GM10847 (cell line): ENCODE results near the gene TRABD.
A peak's percentile ranks its signal among the peaks of the same experiment; 100 is the strongest.

Experiments
- POLR2A ChIP-seq: IDR thresholded peaks from 2 replicates; pipeline ENCODE4 v1.6.1; 2011; ENCODE audit not compliant: insufficient read length; ENCODE audit errors: extremely low read depth

TRABD gene

DNA sequence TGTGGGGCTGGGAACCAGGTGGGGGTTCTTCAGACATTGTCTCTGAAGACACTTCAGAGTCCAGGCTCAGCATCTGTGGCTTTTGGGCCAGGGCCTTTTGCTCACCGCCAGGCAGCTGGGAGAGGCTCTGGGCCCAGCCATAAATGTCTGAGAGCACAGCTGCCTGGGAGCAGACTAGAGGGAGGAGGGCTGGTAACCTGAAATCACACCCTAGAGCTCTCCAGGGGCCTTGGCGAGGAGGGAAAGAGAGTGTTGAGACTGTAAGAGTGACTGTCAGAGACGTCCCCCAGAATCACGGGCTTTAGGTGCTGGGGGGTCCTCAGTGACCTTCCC lies 4.1 kb downstream of the TRABD start:
- no peak for TF ChIP-seq POLR2A

DNA sequence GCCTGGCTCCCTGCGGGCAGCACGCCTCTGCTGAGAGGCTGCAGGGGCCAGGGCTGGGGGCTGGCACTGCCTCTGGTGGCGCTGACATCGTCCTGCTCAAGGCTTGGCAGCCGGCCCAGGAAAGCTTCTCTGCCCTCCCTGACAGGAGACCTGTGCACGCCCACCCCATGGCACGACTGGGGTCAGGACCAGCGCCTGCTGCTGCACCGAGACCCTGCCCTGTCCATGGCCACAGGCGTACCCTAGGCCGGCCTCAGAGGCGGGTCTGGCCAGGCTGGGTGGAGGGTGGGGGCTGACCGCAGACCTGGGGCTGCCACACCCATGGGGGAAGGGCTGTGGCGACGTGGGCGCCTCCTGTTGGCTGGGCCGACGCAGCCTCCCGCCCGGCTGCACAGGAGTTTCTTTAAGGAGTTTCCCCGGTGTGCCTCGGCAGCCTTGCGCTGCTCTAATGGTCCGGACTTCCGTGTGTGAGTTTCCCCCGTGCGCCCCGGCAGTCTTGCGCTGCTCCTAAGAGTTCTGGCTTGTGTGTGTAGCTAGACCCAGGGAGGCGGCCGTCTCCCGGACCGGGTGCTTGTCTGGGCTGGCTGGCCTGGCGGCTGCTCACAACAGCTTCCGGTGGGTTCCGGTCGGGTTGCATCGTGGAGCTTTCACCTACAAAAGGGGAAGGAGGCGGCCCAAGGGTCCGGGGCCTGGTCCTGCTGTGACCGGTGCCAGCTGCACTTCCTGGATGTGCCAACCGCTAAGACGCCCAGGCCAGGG lies 4.6 kb downstream of the TRABD start:
- peak; percentile 70 for TF ChIP-seq POLR2A

GRCh38 chr22:50190941-50191741 lies 5.4 kb downstream of the TRABD start:
- no peak for TF ChIP-seq POLR2A

DNA sequence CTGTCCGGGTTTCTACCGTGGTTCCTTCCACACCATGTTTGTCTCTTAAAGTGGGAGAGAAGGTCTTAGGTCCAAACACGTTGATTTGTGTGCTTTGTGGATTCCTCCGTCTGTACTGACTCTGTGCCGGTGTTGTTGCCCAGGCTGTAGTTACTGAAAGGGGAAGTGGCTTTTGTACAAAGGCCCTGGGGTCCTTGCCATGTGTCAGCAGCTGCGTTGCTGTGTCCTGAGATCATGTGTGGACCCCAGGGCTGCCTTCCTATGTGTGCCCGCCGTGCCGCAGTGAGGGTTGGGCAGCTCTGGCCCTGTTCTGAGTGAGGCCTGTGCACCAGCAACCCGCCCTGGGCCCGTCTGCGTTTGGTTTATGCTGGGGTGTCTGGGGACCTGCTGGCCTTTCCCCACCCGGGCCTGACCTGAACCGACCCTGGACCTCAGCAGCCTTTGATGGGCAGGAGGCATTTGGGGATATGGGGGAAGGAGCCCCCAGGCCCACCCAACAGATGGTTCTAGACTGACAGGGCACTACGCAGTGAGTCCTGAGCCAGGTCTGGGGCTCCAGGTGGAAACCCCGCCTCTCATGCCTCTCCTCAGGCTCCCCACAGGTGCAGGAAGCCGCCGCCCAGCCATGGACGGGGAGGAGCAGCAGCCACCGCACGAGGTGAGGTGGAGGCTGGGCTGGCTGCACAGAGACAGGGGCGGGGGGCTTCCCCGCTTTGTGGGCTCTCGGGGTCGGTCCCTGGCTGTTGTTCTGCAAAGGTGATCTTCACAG lies 6.9 kb downstream of the TRABD start:
- no peak for TF ChIP-seq POLR2A

DNA sequence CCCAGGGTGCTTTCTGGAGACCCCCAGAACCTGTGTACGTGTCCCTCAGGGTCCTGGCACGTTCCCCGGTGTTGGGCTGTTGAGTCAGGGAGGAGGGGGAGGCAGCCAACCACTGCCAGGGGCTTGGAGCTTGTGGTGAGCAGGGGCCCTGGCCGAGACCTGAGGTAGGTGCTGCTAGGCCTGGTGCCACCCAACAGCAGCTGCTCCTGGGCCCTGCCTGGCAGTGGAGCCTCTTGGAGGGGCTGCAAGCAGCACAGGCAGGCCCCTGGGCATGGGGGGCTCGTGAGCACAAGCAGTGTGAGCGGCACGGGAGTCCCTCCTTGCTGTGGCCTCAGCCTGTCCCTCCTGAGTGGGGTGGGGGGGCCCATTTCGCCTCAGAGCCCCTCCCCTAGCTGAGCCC lies 7.9 kb downstream of the TRABD start:
- no peak for TF ChIP-seq POLR2A

- TF ChIP-seq POLR2A = no peak
Observed at GRCh38 chr22:50194037-50194805, 8.5 kb downstream of the TRABD start.

- no peak for TF ChIP-seq POLR2A
Observed at GRCh38 chr22:50196256-50196655, 10.5 kb downstream of the TRABD start.

- no peak for TF ChIP-seq POLR2A
Observed at GRCh38 chr22:50197000-50197800, 11.5 kb downstream of the TRABD start.

- no peak for TF ChIP-seq POLR2A
Observed at GRCh38 chr22:50197856-50198623, 12.3 kb downstream of the TRABD start.

GRCh38 chr22:50198624-50199017 lies 12.9 kb downstream of the TRABD start:
- TF ChIP-seq POLR2A = no peak

DNA sequence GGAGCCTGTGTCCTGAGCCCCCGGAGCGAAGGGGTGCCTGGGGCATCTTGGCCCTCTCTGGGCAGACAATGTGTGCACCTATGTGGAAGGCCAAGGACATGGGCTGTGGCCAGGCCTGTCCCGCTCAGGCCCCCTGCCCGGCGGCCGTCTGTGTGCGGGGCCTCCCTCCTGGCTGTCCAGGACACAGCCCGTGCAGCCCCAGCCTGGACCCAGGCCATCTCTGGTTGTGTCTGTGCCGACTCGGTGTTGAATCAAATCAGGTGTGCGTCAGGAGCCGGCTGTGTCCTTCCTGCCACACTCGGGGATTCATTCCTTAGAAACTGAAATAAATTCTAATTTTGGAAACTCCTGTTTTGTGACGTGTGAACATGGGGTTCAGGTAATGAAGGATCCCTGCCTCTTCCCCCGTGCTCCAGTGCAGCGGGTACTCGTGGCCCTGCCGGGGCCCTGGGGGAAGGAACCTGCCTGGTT lies 13.6 kb downstream of the TRABD start:
- no peak for TF ChIP-seq POLR2A

DNA sequence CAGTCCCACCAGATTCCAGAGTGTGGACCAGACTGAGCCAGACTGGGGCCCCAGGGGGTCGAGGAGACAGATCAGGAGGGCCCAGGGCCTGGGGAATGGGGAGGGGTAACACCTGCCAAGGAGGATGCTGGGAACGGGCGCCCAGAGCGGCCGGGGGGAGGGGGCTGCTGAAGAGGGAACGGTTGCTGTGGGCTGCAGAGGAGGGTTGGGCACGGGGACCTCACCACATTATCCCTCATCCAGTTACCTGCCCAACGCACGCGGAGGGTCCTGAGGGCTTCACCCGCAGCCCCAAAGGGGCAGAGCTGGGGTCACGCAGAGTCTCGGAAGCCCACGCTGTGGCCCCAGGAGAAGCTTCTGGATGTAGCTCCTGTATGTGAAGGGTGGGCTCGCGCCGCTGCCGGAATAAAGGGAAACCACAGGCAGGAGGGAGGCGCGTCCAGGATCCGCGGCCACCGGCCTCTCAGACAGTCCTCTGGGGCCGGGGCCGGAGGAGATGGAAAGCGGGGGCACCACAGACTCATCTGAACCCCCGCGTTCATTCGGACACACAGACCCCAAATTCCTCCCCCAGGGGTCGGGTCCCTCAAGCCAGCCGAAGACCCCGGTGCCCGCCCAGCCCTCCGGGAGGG lies 14.2 kb downstream of the TRABD start:
- no peak for TF ChIP-seq POLR2A

DNA sequence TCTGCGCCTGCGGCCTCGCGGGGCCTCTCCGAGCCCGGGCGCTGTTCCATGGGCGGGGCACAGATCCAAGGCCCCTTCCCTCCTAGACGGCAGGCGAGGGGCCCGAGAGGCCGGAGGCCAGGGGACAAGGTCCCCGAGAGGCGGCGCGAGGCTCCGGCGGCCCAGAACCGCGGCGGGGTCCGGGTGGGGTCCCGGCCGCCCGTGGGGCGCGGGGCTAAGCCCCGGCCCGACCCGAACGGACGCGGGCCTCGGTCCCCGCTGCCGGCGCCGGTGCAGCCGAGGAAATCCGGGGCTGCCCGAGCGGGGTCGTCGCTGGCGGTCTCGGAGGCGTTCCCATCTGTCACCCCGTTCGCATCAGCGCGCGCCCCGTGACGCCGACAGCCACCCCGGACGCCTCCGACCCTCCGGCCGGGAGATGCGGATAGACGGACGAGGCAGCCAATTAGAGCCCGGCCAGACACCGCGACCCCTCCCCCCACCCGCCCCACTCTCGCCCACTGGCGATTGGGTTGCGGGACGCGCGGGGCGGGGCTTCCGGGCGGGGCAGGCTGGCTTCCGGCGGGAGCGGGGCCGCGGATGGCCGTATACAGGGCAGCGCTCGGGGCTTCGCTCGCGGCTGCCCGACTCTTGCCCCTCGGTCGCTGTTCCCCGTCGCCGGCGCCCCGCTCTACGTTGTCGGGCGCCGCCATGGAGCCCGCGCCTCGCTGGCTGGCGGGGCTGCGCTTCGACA lies 14.9 kb downstream of the TRABD start, which contains the start of gene SELENOO:
Gene SELENOO, plus strand, starts transcription at position 551 of the 730 bp plus-strand sequence. Its CDS starts 26 bp downstream, at position 577.
- TF ChIP-seq POLR2A = peak; percentile 38
